CD4-positive, alpha-beta T cell treated with Interleukin-15 for 4 hours (primary cell): ENCODE results near the gene PAIP1.
"Not testable (repeated sequence)": the region's sequence is repeated elsewhere in the genome, so short reads cannot be mapped to it uniquely, and the experiment has no call there.

ENCODE experiments used
- DNase-seq: peaks from one replicate; pipeline ENCODE4 v3.0.0-alpha.2; 2020; ENCODE audit warnings: low spot score

Gene PAIP1

DNA sequence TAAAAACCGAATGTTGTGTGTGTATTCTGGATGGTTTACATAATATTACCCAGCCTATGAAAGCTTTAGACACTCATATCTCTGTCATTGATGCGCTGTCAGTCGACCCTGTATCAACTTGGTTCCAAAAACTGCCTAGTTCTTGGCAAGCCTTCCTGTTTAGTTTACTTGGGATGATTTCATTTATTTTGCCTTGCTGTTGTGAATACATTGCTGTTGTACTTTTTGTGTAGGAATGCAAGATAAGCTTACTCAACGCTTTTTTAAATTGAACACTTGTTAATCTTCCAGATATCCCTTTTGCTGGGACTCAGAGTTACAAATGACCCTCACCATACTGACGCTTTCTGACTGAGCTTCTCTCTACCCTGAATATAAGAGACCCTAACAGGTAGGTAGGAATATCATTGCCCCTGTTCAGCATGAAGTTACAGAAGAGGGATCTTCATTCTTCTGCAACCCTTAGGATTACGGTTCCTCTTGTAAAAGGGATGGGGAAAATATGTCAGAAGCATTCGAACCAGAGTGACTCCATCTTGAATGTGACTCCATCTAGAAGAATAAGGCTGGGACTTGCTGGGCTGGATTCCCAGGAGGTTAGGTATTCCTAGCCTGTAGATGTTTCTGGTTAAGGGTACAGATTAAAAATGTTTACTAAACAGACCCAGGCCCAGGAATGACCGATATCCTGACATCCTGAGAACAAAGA, 13.7 kb upstream of the PAIP1 start:
- DNase-seq: no peak

DNA sequence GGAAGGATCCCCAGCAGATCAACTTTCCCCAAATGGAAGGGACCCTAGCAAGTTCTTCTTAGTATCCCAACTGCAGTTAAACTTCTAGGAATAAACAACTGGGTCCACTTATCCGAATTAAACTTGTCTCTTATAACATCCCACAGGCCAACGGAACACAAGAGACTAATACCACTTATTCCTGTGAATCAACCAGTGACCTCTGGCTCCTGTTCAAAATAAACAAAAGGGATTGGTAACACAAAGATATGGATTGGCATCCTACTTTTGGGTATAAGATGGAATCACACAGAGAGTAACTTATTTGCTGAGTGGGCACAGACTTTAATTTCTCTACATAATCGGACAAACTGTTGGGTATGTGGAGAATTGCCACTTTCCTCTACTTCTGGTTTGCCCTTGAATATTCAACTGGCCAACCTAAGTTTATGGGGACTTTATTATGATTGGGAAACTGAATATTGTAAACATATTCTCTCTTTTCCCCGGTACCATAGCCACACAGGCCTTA, 12.4 kb upstream of the PAIP1 start:
- no peak for DNase-seq

DNA sequence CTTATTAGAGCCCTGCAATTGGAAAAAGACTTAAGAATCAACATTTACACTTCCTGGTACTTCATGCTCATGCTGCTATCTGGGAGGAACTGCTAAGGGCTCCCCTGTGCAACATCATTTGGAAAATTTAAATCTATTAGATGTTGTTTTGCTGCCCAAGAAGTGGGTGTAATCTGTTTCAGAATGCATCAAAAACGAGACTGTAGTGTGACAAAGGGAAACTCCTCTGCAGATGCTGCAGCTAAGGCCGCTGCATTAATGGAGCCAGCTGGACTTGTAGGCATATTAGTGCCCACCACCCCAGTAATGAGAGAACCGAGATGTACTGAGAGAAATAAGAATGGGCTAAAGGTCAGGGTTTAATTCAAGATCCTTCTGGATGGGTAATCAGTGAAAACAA, 11.1 kb upstream of the PAIP1 start:
- no peak for DNase-seq

DNA sequence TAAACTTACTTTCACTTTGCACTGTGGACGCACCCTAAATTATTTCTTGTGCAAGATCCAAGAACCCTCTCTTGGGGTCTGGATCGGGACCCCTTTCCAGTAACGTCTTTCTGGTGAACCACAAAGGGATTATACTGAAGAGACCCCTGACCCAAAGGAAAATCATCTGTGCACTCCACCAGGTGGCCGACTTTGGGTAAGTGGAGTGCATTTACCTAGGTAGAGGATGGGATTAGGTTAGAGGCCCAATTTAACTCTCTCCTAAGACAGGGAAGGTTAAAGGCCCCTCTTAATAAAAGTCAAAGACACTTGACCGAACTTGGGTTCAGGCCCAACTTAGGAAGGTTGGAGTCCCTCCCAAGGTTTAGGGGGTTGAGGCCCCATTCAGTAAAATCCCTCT, 8.2 kb upstream of the PAIP1 start:
- no peak for DNase-seq

DNA sequence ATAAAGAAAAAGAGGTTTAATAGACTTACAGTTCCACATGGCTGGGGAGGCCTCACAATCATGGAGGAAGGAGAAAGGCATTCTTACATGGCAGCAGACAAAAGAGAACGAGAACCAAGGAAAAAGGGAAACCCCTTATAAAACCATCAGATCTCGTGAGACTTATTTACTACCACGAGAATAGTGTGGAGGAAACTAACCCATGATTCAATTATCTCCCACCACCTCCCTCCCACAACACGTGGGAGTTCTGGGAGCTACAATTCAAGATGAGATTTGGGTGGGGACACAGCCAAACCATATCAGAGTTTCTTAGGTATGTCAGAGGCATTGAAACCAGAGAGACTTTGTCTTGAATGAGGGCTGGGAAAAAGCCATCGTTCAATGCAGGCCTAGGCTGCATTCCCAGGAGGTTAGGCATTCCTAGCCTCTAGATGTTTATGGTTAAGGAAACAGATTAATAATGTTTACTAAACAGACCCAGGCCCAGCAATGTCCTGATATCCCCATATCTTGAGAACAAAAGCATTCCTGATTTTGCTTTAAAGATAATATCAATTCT, 7.5 kb upstream of the PAIP1 start:
- DNase-seq: no peak

DNA sequence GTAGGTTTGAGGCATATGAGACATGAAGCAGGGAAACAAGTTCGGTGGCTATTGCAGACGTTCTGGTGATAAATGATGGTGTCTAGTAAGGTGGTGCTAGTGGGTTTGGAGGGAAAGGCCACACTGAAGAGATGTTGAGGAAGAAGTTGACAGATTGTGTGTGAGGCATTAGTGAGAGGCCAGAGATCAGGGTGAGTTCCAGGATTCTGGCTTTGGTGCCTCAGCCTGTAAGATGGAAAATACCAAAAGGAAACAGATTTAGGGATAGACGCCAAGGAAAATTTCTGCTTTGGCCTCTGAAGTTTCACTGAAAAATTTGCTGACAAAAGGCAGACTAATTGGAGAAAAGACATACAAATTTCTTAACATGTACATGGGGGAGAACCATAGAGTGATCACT, 6.4 kb upstream of the PAIP1 start:
- DNase-seq: no peak

DNA sequence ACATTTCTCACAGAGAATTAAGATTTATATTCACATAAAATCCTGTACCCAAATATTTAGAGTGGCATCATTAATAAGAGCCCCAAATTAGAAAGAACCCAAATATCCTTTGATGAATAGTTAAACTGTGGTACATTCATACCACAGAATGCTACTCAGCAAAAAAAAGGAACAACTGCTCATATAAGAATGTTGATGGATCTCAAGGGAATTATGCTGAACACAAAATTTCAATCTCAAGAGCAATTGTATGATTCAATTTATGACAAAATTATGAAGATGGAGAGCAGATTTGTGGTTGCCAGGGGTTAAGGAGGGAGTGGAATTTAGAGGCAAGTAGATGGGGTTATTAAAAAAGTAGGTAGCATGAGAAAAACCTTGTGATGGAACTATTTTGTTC, 4.5 kb upstream of the PAIP1 start:
- DNase-seq: no peak

DNA sequence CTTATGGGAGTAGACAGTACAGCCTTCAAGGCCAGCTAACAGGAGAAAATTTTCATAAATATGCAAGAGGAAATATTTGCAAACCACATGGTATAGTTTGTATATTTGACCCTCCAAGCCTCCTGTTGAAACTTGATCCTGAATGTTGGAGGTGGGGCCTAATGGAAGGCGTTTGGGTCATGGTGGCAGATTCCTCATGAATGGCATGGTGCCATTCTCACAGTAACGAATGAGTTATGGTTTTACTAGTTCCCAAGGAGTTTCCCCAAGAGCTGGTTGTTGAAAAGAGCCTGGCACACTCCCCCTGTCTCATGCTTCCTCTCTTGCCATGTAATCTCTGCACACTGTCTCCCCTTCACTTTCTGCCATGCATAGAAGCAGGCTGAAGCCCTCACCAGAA, 3.3 kb upstream of the PAIP1 start:
- DNase-seq: no peak

DNA sequence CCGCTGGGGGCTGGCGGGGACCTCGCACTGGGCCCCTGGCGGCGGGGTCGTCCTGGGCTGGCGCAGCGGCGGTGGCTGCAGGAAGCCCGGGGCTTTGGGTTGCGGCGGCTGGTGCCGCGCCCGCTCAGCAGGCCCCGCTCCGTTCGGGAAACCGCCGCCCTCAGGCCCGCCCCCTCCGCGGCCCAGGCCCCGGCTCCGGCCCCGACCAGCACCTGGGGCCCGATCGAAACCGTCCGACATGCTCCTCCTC, 345 bp downstream of the PAIP1 start:
- not testable (repeated sequence) for DNase-seq

DNA sequence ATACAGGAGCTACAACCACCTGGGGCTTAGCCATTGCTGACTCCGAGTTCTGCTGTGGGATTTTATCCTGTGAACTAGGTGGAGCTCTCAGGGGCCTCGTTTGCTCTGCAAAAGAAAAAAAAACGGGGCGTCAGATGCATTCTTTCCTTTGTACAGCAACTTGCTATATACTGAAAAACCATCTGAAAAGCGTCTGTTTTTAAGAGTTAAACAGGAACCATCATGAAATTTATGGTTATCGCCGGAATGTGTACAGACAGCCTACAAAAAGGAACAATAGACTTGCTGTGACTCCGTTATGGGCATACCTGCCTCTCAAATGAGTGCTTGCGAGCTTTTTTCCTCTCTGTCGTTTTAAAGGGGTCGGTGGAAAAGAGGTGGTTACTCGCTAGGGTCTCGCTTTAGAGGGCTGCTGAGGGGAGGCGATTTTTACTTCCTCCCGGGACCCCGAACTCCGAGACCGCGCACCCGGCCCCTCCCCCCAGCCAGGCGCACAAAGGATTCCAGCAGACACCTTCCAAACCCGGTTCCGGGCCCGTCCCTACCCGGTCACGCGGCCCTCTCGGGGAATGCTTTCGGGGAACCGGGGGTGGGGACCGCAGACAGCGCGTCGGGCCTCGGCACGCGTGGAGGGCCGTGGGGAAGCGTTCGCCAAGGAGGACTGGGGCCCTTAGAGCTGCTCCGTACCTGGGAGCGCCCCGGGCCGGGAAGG, 826 bp downstream of the PAIP1 start:
- peak; percentile 41 for DNase-seq

DNA sequence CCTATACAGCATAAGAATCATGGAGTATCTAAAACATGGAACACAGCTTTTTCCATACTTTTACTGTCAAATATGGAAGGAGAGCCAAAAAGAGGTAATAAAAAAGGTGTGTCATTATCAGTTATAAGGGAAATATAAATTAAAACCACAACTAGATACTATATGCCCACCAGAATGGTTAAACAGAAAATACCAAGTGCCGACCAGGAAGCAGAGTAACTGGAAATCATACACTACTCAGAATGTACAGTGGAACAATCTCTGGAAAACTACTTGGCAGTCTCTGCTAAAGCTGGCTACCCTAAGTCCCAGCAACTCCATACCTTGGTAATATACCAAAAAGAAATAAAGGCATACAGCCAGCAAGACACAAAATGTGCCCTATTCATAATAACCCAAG, 2.4 kb downstream of the PAIP1 start:
- no peak for DNase-seq

DNA sequence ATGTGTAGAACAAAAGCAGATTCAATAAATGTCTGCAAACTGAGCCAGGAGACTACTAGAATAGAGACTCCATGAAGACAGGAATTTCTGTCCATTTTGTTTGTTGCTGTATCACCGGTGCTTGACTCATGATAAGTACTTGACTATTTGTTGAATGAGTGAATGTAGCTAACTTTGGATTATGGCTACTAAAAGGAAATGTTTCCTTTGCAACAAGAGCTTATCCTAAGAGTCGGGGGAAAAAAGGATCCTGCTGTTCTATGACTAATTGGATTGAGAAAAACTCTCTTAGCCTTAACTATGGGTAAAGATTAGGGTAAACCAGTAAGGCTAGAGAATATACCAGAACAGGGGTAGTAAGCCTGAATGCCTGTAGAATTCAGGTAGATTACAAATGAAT, 3.5 kb downstream of the PAIP1 start:
- DNase-seq: no peak

DNA sequence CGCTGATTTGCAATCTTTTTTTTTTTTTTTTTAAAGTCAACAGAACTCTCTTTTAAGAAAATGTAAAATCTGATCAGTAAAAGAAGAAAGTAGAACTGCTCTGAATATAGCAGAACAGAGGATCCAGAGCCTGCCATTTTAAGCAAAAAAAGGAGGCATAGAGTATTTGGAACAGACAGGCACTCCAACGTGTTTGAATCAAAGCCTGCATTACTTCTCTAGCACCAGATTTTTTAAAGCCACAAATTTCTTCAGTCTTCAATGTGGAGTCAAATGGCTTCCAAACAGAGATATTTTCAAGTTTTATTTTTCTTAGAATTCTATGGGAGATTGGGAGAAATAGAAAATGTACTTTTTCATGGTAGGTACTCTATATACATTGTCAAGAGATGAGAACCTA, 5.1 kb downstream of the PAIP1 start:
- DNase-seq: no peak

DNA sequence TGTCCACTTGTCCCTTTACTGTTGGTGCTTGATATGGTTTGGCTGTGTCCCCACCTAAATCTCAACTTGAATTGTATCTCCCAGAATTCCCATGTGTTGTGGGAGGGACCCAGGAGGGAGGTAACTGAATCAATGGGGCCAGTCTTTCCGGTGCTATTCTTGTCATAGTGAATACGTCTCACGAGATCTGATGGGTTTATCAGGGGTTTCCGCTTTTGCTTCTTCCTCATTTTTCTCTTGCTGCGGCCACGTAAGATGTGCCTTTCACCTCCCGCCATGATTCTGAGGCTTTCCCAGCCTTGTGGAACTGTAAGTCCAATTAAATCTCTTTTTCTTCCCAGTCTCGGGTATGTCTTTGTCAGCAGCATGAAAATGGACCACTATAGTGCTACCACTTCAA, 7.6 kb downstream of the PAIP1 start:
- DNase-seq: not testable (repeated sequence)

DNA sequence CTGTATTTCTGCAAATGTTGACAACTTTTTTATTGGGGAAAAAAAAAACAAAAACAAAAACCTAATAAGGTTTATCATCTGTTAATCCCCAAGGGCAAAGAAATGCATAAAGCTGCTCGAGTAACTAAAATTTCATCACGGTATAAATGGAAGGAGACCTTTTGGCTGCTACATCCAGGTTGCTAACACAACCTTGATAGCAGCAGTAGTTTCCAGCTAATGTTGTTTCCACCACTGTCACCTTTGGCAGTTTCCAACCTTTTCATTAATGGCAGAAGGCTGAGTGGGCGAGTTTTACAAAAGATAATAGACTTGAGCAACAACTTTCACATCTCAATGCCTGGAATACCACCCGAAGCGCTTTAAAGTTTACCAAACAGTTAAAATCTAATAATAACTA, 8.5 kb downstream of the PAIP1 start:
- DNase-seq: no peak

DNA sequence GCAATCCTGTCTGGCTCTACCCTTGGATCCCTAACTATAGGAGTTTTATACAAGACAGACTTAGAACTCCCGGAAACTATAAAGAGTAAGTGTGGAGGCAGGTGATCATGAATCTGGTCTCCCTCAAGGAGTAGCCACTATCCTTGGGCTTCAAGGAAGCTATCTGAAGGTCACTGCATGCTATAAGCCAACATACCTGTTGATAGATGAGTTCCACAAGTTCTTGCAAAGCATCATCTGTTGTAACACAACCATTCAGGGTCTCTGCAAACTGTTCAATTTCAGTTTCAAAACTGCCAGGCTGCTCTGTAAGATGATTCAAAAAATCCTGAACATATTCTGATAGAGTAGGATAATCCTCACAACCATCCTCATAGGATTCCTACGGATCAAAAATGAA, 9.3 kb downstream of the PAIP1 start:
- no peak for DNase-seq

DNA sequence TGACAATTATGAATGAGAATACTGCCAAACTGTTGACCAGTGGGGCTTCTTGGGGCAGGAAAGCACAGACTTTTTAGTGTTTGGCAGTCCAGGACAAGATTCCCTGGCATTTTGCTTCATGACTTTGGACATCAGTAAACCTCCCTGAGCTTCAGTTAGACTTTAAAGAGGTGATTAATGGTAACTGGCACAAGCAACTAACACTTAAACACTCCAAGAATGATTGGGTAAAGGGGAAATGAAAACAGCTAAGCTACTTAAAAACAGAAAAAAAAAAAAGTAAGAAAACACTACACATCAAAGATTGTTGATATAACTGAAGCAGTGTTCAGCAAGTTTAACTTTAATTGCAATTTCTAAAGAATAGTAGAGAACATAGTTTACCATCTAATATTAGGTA, 13.4 kb downstream of the PAIP1 start:
- no peak for DNase-seq

DNA sequence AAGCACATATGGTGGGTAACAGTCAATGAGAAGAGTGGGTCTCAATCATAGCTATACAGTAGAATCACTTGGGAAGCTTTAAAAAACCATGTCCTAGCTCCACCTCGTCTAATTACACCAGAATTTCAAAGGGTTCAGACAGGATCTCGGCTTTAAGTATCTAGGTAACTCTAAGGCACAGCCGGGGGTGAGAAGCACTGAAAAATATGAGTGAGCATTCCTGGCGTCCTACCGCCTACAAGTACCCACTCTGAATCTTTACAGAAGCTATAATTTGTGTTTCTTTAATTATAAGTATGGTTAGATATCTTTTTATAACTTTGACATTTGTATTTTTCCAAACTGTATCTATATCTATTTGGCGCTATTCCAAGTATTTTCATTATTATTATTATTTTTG, 16.1 kb downstream of the PAIP1 start:
- no peak for DNase-seq

DNA sequence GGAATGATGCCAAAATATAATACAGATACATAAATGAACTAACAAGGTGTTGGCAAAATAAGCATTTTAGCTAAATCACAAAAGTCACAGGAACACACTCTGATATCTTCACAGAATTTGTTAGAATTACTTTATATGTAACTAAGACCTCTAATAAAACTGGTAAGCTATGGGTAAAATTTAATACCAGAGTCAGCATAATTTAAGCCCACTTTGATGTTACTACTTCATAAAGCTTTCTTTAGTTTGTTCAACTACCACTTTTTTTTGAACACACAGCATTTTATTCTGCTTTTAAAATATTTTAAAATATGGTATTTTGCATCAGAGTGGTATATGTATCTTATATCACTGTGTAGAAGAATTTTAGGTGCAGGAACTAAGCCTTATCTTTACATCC, 19.9 kb downstream of the PAIP1 start:
- DNase-seq: no peak

DNA sequence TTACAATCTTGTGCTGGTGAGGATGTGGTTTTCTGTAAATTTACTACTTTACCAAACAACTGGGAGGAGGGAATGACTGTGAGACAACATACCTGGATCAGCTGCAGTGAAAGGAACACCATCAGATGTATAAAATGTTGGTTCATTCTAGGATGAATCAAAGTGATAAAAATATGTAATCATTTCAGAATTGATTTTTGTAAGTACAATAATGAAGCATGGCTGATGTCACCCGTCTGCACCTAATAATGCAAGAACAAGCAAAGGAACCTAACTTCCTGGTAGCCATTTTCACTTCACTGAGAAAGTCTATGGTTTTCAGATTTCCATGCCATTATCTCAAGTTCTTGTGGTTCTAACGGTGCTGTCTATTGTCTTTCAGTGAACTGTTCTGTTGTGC, 23.2 kb downstream of the PAIP1 start:
- no peak for DNase-seq

DNA sequence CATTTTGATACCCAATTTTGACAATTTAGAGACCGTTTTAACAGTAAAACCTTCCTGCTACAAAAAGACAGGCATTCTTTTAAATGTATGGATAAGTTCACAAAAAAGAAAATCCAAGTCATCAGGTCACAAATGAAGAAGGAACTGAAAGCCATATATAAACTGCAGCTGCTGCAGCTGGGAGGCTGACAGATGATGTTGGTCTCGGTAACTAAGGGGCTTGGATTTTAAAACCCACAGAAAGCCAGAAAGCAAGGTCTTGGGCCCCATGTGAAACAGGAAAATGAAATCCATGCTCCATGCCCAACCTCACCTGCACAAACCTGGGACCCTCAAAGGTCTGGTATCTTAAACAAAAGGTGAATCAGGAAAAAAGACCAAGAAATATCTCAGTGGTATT, 26.2 kb downstream of the PAIP1 start:
- no peak for DNase-seq

DNA sequence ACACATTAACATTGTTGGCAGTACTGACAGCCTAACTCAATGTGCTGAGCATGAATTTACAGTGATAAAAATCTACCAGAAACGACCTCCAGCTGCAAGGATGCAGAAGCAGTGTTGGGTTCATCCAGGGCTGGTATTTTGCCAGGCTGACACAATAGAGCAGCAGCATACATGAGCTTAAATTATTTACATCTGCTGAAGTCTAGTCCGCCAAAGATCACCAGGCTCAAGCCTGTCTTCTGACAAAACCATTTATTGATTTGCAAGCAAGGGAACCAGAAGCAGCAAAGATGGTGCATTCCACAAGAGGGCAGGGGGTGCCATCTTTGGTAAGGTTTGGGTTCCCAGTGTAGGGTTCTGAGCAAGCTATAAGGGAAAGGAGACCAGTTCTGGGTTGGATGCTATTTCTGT, 33.2 kb downstream of the PAIP1 start:
- no peak for DNase-seq

DNA sequence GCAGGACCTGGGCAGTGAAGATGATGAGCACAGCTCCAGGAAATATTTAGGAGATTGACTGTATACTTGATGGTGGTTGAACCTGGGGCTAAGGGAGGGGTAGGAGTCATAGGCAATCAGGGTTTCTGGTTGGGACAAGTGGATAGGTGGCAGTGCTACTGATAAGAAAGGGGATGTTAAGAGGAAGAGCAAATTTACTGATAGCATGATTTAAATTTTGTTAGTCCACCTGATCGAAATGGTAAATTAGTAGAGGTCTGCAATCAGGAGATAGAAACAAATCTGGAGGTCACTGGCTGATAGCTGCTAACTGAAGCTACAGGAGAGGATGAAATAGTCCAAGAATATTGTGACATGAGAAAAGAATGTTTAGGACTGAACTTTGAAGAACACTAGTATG, 36.3 kb downstream of the PAIP1 start:
- no peak for DNase-seq

DNA sequence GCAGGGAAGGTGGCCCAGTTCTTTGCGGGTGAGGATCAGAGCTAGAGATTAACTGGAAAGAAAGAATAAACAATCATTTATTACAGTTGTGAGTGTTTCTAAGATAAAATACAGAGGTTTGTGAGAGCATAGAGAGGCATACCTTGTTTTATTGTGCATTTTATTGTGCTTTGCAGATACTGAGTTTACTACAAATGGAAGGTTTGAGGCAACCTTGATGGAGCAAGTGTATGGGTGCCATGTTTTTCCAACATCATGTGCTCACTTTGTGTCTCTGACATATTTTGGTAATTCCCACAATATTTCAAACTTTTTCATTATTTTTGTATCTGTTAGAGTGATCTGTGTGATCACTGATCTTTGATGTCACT, 41.2 kb downstream of the PAIP1 start:
- no peak for DNase-seq
